Posterior cingulate gyrus (tissue), 11 donors: ENCODE results near the gene HOGA1.
A peak's percentile ranks its signal among the peaks of the same experiment; 100 is the strongest.
"Not testable (repeated sequence)": the region's sequence is repeated elsewhere in the genome, so short reads cannot be mapped to it uniquely, and the experiment has no call there.

Source experiments
- DNase-seq, 10 donors: peaks; one replicate each; pipeline versions ENCODE4 v3.0.0 to v3.0.0-alpha.2; 2020 to 2021; ENCODE audit warnings: mixed read lengths in 3 of 10
- intact Hi-C: fragments of 100-400 bp; cut with DNase I; formaldehyde crosslinking; loops from one replicate; pipeline ENCODE4 v1.15.1; 2023

Gene HOGA1

DNA sequence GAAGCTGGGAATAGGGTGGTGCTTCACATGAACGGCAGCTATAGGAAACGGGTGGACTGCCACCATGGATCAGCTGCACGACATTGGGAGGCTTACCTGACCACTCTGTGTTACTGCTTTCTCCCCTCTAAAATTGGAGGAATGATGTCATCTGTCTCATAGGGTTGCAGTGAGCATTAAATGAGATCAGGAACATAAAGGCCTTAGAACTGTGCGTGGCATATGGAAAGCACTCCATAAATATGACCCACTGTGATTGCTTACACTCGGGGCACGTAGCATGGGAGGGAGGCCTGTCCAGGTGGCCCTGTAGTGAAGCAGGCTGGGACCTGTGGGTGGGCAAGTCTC is 15.1 kb downstream of the HOGA1 start:
- no peak for DNase-seq
- intact Hi-C loops: no loop called here

DNA sequence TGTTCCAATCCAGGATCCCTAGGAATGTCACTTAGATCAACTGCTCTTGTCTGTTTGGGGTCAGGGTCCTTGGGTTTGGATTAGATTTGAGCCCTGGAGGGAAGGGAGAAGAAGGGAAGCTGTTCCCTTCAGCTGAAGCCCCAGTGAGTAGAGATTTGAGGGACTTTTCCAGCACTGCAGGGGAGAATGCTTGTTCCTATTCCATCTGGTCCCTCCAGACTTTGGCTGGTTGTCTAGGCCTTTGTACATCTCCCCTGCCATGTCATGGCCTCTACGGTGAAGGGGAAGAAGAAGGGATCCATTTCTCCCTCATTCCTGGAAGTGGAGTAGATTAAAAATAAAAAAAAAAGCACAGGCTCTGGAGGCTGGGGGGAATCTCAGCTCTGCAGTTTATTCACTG is 16.4 kb downstream of the HOGA1 start:
- intact Hi-C loops: no loop called here
- no peak for DNase-seq

DNA sequence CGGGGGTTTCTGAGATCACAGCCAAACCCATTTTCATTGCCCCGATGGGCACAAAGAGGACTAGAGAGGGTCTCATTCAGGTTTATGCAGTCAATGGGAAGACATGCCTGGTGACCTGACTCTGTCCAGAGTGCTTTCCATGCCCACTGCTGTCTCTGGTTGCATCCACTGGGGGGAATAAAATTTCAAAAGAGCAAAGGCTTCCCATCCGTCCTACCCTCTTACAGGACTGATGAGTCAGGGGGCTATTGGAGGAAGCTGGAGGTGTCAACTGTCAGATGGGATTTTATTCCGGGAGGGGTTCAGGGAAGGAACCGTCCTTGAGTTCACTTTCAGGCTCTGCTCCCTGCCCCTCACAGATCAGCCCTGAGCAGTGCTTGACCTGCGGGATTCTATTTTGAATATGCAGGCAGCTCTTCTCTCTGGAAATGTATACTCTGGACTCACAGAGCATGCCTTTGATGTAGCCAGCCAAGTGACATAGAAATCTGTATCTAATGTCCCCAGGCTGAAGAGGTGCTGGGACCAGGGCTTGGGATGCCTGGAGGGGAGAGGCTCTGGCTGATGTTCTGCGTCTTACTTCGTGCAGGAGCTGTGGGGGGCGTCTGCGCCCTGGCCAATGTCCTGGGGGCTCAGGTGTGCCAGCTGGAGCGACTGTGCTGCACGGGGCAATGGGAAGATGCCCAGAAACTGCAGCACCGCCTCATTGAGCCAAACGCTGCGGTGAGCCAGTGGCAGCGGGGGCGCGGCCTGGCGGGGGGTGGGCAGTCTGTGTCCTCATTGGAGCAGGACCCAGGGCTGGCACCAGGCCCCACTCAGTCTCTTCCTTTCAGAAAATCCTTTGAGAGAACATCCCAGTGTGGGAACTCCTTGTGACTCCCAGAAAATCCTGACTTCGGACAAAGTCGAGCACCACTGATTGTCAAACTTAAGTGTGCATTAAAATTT is 17.4 kb downstream of the HOGA1 start:
- intact Hi-C loops: no loop called here
- DNase-seq: peak in 2 of 10 donors; percentile 32 to 87

DNA sequence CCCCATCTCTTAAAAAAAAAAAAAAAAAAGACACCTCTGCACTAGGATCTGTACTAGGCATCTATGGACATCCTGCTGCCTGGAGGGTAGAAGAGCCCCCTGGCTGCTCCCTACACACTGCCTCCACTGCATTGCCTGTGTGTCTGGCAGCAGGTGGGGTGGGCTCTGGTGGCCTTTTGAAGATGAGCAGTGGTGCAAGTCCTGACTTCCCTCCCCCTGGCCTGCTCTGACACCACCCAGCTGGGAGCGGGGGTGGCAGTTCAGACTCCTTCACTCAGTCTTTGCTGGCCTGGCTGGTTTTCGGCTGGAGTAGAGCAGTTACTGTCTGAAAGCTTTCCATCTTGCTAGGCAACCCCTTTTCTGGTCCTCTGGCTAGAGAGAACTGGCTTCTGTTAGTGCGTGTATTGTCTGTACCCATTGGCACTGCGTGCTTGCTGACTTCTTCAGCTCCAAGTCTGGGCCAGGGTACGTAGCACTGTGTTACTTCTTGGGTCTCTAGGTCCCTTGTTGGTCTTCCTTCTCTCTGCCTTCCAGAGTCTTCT is 23.0 kb downstream of the HOGA1 start:
- DNase-seq: no peak
- intact Hi-C loops: no loop called here

- intact Hi-C loops: no loop called here
- DNase-seq: no peak
Measured at GRCh38 chr10:97608991-97609561, 24.9 kb downstream of the HOGA1 start.

- DNase-seq: no peak
- intact Hi-C loops: loop anchor here (5.0 kb wide), 1 partner anchor 39 kb away; the partner anchor contains the start of gene ANKRD2
Measured at GRCh38 chr10:97611473-97611872, 27.3 kb downstream of the HOGA1 start.

GRCh38 chr10:97612386-97612785 is 28.2 kb downstream of the HOGA1 start:
- intact Hi-C loops: loop anchor here (5.0 kb wide), 1 partner anchor 40 kb away; the partner anchor contains the start of gene ANKRD2
- DNase-seq: no peak

- intact Hi-C loops: no loop called here
- DNase-seq: no peak
Measured at GRCh38 chr10:97618285-97618684, 34.1 kb downstream of the HOGA1 start.

DNA sequence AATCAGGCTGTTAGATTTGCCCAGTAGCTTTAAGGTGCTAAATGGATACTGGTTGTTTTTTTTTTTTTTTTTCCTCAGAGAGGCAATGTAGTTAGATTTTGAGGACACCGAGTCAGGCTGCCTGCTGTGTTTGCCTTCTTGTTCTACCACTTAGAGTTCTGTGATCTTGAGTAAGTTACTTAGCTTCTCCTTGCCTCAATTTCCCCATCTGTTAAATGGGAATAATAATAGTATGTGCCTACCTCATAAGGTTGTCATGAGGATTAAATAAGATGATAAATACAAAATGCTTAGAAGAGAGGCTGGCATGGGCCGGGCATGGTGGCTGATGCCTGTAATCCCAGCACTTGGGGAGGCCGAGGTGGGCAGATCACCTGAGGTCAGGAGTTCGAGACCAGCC is 34.5 kb downstream of the HOGA1 start:
- no peak for DNase-seq
- intact Hi-C loops: no loop called here

DNA sequence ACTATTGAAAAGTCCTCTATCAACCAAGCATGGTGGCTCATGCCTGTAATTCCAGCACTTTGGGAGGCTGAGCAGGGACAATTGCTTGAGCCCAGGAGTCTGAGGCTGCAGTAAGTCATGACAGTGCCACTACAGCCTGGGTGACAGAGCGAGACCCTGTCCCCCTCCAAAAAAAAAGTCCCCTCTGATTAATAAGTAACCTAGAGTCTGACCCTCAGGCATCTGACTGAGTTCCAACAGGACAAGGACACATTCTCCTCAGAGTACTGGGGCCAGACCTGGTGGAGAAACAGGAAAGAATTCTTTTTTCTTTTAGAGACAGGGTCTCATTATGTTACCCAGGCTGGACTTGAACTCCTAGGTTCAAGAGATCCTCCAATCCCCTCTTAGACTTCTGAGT is 39.1 kb downstream of the HOGA1 start:
- no peak for DNase-seq
- intact Hi-C loops: no loop called here

GRCh38 chr10:97627731-97628130 is 43.5 kb downstream of the HOGA1 start:
- intact Hi-C loops: no loop called here
- no peak for DNase-seq

- DNase-seq: no peak
- intact Hi-C loops: no loop called here
Measured at GRCh38 chr10:97628228-97628627, 44.0 kb downstream of the HOGA1 start.

- no peak for DNase-seq
- intact Hi-C loops: no loop called here
Measured at GRCh38 chr10:97629289-97629688, 45.1 kb downstream of the HOGA1 start.

- intact Hi-C loops: no loop called here
- no peak for DNase-seq
Measured at GRCh38 chr10:97631098-97631497, 46.9 kb downstream of the HOGA1 start.

- peak; percentile 95 to 99 (median 96) for DNase-seq
- intact Hi-C loops: no loop called here
Measured at GRCh38 chr10:97632949-97633884, 49.0 kb downstream of the HOGA1 start, which contains the start of gene MORN4. Gene MORN4, minus strand, starts transcription at chr10:97633500. Its CDS starts 13,847 bp downstream, at chr10:97619653.

DNA sequence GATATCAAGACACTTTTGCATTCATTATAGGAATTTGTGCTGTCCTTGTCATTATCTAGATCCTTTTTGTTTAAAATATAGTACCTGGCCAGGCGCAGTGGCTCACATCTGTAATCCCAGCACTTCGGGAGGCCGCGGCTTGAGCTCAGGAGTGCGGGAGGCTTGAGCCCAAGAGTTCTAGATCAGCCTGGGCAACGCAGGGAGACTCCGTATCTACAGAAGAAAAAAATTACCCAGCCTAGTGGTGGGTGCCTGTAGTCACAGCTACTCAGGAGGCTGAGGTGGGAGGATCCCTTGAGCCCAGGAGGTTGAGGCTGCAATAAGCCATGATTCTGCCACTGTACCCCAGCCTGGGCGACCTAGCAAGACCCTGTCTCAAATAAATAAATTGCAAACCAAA is 49.7 kb downstream of the HOGA1 start:
- intact Hi-C loops: no loop called here

DNA sequence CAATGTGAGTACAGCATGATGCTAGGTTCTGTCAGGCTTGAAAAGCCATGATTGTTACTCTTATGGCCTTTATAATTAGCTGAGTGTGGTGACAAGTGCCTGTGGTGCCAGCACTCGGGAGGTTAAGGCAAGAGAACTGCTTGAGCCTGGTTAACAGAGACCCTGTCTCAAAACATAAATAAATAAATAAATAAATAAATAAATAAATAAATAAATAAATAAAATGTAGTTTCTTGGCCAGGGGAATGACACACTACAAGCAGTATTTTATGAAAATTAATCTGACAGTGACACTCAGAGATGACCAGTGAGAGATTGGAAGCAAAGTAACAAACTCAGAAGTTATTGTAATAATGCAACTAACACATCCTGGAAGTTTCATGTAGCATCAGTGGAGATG is 51.4 kb downstream of the HOGA1 start:
- intact Hi-C loops: no loop called here
- no peak for DNase-seq

More for the DNA sequence above, 49.7 kb downstream of the HOGA1 start:
- no peak for DNase-seq

DNA sequence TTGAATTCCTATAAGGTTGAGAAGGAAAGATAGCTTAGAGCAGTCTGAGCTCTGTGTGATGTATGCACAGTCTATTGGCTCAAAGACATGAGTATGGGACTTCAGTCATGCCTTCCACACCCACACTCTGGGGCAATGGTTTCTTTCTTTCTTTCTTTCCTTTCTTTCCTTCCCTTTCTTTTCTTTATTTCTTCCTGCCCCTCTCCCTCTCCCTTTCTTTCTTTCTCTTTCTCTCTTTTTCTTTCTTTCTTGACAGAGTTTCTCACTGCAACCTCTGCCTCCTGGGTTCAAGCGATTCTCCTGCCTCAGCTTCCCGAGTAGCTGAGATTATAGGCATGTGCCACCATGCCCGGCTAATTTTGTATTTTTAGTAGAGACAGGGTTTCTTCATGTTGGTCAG is 54.9 kb downstream of the HOGA1 start:
- DNase-seq, intact Hi-C loops: not testable (repeated sequence)

GRCh38 chr10:97640174-97640867 is 56.1 kb downstream of the HOGA1 start, which contains the start of gene PI4K2A:
Gene PI4K2A, plus strand, starts transcription at chr10:97640671. Its CDS starts 72 bp downstream, at chr10:97640743.
- DNase-seq: peak; percentile 97 to 100 (median 98)
- intact Hi-C loops: loop anchor here (1.0 to 5.0 kb wide), 2 partner anchors 47 to 148 kb away; partner anchors contain the start of gene AVPI1
